HG03108 (cell line): Measurements from ENCODE around the gene HS1BP3.

ENCODE experiments used
- ATAC-seq: cut with Tn5 transposase; IDR thresholded peaks from one replicate; pipeline ENCODE4 v1.9.1; 2021; ENCODE audit warnings: moderate library complexity; ENCODE audit not compliant: unreplicated experiment

HS1BP3 gene

GRCh38 chr2:20631617-20632307 lies 19.1 kb downstream of the HS1BP3 start:
- ATAC-seq = no peak

GRCh38 chr2:20630967-20631366 lies 19.9 kb downstream of the HS1BP3 start:
- no peak for ATAC-seq

- ATAC-seq = no peak
Measured at GRCh38 chr2:20629581-20630171, 21.2 kb downstream of the HS1BP3 start.

GRCh38 chr2:20629181-20629580 lies 21.7 kb downstream of the HS1BP3 start:
- no peak for ATAC-seq

GRCh38 chr2:20627712-20628380 lies 23.1 kb downstream of the HS1BP3 start:
- ATAC-seq = no peak

GRCh38 chr2:20626698-20627513 lies 24.0 kb downstream of the HS1BP3 start:
- no peak for ATAC-seq

GRCh38 chr2:20626392-20626697 lies 24.6 kb downstream of the HS1BP3 start:
- no peak for ATAC-seq

- no peak for ATAC-seq
Measured at GRCh38 chr2:20625491-20626391, 25.2 kb downstream of the HS1BP3 start.

GRCh38 chr2:20624884-20625485 lies 25.9 kb downstream of the HS1BP3 start:
- no peak for ATAC-seq

- ATAC-seq = no peak
Measured at GRCh38 chr2:20624156-20624883, 26.6 kb downstream of the HS1BP3 start.

GRCh38 chr2:20623741-20624155 lies 27.1 kb downstream of the HS1BP3 start:
- ATAC-seq = no peak

GRCh38 chr2:20623241-20623640 lies 27.7 kb downstream of the HS1BP3 start:
- no peak for ATAC-seq

GRCh38 chr2:20622731-20623130 lies 28.2 kb downstream of the HS1BP3 start:
- ATAC-seq = no peak

GRCh38 chr2:20622296-20622686 lies 28.6 kb downstream of the HS1BP3 start:
- ATAC-seq = no peak

- no peak for ATAC-seq
Measured at GRCh38 chr2:20621366-20622295, 29.3 kb downstream of the HS1BP3 start.

GRCh38 chr2:20620696-20621365 lies 30.1 kb downstream of the HS1BP3 start:
- no peak for ATAC-seq

- ATAC-seq = no peak
Measured at GRCh38 chr2:20620271-20620681, 30.6 kb downstream of the HS1BP3 start.

GRCh38 chr2:20619624-20620024 lies 31.3 kb downstream of the HS1BP3 start:
- ATAC-seq = no peak
